Endothelial cell of umbilical vein (primary cell): Measurements from ENCODE around the gene PDSS2.

Source experiments
- CTCF ChIP-seq, 2 donors: IDR thresholded peaks; 1 replicate in 1 of 2; 2 replicates in 1 of 2; pipeline ENCODE4 v1.5.1; 2011; ENCODE audit warnings: low read length in 2 of 2, mild to moderate bottlenecking in 2 of 2, moderate library complexity in 2 of 2, control low read depth in 1 of 2, inconsistent platforms in 1 of 2, low read depth in 1 of 2; ENCODE audit not compliant: insufficient read depth in 1 of 2; ENCODE audit errors: extremely low read depth in 1 of 2
- EZH2 ChIP-seq: IDR thresholded peaks from 2 replicates; pipeline ENCODE4 v1.6.1; 2012; ENCODE audit warnings: borderline replicate concordance, low read depth, mild to moderate bottlenecking, moderate library complexity, low read length, inconsistent platforms; ENCODE audit not compliant: severe bottlenecking
- MAX ChIP-seq: IDR thresholded peaks from 2 replicates; pipeline ENCODE4 v1.6.1; 2011; ENCODE audit not compliant: insufficient read depth, insufficient read length
- MYC ChIP-seq: IDR thresholded peaks from one replicate; pipeline ENCODE4 v1.6.1; 2011; ENCODE audit warnings: mild to moderate bottlenecking, low read depth, low read length
- POLR2A ChIP-seq: IDR thresholded peaks from 2 replicates; pipeline ENCODE4 v1.6.1; 2012; ENCODE audit warnings: low read depth, mild to moderate bottlenecking, control low read depth, low read length

GRCh38 chr6:107413966-107414645, 45.3 kb downstream of the PDSS2 start:
- no peak for TF ChIP-seq MYC
- no peak for TF ChIP-seq CTCF (IDR thresholded peaks at IDR 0.05; ENCODE audit: extremely low read depth in 1 of 2, insufficient read depth in 1 of 2, low read depth in 1 of 2, low read length in 2 of 2)
- TF ChIP-seq POLR2A: no peak
- TF ChIP-seq EZH2: no peak
- TF ChIP-seq MAX: no peak
